22Rv1 (cell line): ENCODE results near the gene OR13J1.
A peak's percentile ranks its signal among the peaks of the same experiment; 100 is the strongest.

Experiments
- H3K27ac ChIP-seq: fragments of 450-650 bp; 2 replicates; pipeline ENCODE4 v1.5.1; 2017
- ZFX ChIP-seq: fragments of 450-650 bp; IDR thresholded peaks from 2 replicates; pipeline ENCODE4 v1.6.1; 2017; ENCODE audit warnings: antibody characterized with exemption, borderline replicate concordance
- TF ChIP-seq, protein P1 (sequence below): fragments of 450-650 bp; IDR thresholded peaks from 2 replicates; pipeline ENCODE4 v1.5.1; 2017; ENCODE audit warnings: mild to moderate bottlenecking

OR13J1 gene

DNA sequence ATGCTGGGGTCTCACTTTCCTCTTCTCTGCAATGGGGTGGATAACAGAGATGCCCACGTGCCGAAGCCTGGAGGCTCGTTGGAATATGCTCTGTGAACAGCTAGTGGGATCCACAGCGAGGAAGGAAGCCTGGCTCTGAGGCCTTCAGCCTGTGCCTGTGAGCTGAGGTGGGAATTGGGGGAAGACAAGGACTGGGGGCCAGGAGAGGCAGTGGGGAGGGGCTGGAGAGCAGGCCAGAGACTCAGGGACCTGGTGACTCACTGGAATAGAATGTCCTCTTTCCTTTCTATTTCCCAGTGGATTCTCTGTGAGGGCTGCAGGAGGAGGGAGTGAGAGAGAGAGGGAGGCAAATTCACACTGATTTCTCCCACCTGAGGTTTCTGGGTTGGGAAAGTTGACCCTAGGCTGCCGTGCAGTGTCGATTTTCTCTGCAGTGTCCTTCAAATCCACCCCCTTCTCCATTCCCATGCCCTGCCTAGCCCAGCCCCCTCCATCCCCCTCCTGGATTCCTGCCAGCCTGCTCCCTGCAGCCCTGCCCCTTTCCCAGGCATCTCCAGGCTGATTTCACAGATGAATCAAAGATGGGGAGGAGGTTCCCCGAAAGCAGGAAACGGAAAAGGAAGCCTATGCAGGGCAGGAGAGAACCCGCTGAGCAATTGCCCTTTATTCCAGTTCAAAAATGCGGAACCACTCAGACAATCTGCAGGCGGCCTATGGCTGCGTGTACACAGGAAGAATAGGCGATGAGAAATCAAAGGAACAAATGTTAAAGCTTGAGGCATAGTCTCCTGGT lies 37.7 kb upstream of the OR13J1 start:
- TF ChIP-seq, protein P1, sequence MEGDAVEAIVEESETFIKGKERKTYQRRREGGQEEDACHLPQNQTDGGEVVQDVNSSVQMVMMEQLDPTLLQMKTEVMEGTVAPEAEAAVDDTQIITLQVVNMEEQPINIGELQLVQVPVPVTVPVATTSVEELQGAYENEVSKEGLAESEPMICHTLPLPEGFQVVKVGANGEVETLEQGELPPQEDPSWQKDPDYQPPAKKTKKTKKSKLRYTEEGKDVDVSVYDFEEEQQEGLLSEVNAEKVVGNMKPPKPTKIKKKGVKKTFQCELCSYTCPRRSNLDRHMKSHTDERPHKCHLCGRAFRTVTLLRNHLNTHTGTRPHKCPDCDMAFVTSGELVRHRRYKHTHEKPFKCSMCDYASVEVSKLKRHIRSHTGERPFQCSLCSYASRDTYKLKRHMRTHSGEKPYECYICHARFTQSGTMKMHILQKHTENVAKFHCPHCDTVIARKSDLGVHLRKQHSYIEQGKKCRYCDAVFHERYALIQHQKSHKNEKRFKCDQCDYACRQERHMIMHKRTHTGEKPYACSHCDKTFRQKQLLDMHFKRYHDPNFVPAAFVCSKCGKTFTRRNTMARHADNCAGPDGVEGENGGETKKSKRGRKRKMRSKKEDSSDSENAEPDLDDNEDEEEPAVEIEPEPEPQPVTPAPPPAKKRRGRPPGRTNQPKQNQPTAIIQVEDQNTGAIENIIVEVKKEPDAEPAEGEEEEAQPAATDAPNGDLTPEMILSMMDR: no peak
- H3K27ac ChIP-seq: no peak overlapping the region

DNA sequence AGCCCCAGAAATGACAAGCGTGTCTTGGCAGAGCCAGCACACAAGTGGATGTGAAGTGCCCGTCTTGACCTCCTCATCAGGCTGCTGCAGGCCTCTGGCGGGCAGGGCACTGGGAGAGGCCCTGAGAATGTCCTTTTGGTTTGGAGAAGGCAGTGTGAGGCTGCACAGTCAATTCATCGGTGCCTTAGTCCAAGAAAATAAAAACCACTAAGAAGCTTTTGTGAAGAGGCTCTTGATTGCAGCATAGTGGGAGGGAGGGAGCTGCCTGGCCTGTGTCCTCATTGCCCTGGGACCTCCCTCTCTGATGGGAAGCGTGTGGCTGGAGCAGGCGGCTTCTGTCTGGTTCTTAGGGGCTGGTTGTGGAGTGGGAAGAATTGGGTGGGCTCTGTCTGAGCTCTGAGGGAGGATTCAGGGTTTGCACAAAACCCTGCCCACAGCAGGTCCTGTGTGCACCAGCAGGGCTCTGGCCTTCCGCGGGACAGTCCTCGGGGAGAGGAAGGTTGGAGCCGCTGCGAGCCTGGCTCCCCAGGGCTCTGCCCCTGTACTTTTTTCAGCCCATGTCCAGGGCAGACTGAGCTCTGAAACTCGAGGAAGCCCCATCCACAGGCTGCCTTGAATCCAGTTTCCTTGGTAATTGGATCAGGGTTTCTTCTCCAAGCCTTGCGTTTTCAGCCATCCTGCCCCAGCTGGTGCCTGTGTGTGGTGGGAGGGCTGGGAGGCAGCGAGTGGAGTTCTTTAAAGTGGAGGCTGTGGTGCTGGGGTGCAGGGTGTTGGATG lies 36.9 kb upstream of the OR13J1 start:
- no peak overlapping the region for H3K27ac ChIP-seq

DNA sequence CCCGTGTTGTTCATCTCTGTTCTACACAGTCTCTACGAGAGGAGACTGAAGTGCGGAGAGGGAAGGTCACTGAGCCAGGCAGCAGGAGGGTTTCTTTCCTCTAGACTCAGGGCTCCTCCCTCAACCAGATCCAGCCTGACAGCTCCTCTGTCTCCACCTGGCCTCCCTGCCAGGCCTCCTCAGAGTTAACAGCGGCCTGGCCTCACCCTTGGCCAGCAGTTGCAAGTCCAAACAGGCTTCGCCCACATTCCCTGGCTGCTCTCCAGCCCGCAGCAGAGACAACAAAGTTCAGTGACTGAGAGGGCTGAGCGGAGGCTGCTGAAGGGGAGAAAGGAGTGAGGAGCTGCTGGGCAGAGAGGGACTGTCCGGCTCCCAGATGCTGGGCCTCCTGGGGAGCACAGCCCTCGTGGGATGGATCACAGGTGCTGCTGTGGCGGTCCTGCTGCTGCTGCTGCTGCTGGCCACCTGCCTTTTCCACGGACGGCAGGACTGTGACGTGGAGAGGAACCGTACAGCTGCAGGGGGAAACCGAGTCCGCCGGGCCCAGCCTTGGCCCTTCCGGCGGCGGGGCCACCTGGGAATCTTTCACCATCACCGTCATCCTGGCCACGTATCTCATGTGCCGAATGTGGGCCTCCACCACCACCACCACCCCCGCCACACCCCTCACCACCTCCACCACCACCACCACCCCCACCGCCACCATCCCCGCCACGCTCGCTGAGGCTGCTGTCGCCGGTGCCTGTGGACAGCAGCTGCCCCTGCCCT lies 35.9 kb upstream of the OR13J1 start, which contains the start of gene HRCT1:
Gene HRCT1 (plus strand): TSS at position 291 of the 768 bp plus-strand sequence. CDS start 86 bp downstream, at position 377.
- H3K27ac ChIP-seq: no peak within 1 kb of the TSS
- TF ChIP-seq, protein P1: no peak
- no peak for TF ChIP-seq ZFX

More for the DNA sequence above, 36.9 kb upstream of the OR13J1 start:
- TF ChIP-seq ZFX: no peak
- TF ChIP-seq, protein P1: no peak

DNA sequence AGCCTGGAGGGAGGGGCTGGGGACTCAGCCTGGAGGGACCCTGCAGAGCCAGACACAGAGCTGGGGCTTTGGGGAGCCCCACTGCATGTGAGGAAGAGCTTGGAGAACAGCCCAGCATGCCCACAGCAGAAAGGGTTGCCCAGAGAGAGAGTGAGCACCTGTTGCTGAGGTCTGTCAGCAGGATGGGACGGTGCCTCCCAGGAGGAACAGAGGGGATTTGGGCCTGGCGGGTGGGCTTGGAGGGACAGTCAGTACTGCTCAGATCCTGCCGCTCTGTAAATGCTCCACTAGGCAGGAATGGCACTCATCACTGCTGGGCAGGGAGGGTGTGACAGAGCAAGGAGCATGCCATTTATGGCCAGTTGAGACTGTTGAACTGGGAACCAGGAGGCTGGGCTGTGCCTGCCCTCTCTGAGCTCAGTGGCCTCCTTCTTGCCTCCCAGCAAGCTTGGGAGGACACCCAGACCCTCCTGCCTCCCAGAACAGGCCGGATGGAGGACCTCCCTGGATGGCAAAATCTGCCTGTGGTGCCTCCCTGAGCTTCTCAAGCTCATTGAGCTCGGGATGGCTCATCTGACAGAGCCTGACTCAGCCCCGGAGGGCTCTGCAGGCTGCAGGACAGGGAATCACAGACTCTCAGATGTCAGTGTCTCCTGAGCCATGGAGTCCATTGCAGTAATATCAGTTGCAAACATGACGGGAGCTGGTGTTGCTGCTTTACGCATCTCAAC lies 35.0 kb upstream of the OR13J1 start:
- no peak overlapping the region for H3K27ac ChIP-seq
- TF ChIP-seq, protein P1: no peak
- no peak for TF ChIP-seq ZFX

DNA sequence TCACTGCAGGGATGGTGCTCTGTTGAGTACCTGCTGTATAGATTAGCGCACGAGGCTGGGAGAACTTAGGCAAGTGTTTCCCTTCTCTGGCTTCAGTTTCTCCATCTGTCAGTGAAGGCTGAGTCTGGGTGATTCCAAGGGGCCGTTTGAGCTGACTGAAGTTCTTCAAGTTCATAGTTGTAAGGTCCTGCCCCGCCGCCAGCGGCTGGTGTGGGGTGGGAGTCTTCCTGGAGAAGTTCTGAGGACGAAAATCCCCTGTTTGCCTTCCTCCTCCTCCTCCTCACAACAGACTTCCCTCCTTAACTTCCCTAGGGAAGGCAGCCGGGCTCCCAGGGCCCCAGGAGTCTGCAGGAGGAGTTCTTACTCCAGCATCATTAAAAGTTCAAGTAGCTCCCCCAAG lies 34.1 kb upstream of the OR13J1 start:
- H3K27ac ChIP-seq: no peak overlapping the region
- no peak for TF ChIP-seq ZFX
- TF ChIP-seq, protein P1: no peak

DNA sequence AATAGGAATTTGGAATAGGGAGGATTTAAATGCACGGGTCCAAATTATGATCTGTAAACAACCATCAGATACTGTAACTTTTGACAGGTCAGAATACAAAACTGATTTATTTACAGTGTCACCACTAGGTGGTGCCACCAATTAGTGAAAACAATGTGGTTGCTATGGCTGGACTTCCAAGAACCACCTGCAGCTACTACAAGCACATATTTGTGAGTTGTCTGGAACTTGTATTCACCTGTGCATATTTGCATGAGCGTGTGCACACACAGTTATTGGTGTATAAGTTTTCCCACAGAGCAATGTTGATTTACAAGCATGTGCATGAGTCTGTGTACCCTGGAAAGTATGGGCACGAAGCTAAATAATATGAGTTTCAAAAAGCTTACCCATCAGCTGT lies 32.8 kb upstream of the OR13J1 start:
- no peak overlapping the region for H3K27ac ChIP-seq
- TF ChIP-seq, protein P1: peak; percentile 88
- TF ChIP-seq ZFX: no peak
